ENCODE results near the gene NOC4L. TPM values are rescaled to one million over a fixed set of nuclear protein-coding genes. Genes with fewer than 3 reads are reported as not detected.

The NOC4L gene
- polyA plus RNA-seq, 1 donor (not counting 4 experiments of a cell fraction or from before 2014, with no cell fraction given) = 3.7 TPM

- no peak overlapping the region for H3K4me2 ChIP-seq (ENCODE audit: control insufficient read depth, extremely low read depth, insufficient read depth, low read depth, low read length)
- peaks cover 7% of the 10 kb centered on the region for H3K27me3 ChIP-seq (ENCODE audit: control insufficient read depth, extremely low read depth, insufficient read depth, low read length)
- H3K79me2 ChIP-seq (ENCODE audit: control insufficient read depth, insufficient read depth, low read length) = no peaks in the 10 kb centered on the region
- H3K27ac ChIP-seq (ENCODE audit: control insufficient read depth, insufficient read depth, low read length) = no peak overlapping the region
- no peaks in the 10 kb centered on the region for H4K20me1 ChIP-seq (ENCODE audit: control insufficient read depth, extremely low read depth, insufficient read depth, low read length)
- H3K9me1 ChIP-seq (ENCODE audit: control insufficient read depth, extremely low read depth, insufficient read depth, low read length) = no peaks in the 10 kb centered on the region
- DNase-seq (ENCODE audit: low read depth, low spot score) (no peak), FAIRE-seq (no peak)
- TF ChIP-seq CTCF (optimal IDR thresholded peaks at IDR 0.05 in 1 of 3, IDR thresholded peaks at IDR 0.05 in 1 of 3, conservative IDR thresholded peaks at IDR 0.05 in 1 of 3; ENCODE audit: extremely low read depth in 1 of 3, insufficient read depth in 2 of 3, low read length in 3 of 3) (no peak), EZH2 (IDR thresholded peaks at IDR 0.05; ENCODE audit: low read length) (no peak)
- no peak overlapping the region for H2AFZ ChIP-seq (ENCODE audit: control insufficient read depth, low read length)
- no peaks in the 10 kb centered on the region for H3K36me3 ChIP-seq (ENCODE audit: control insufficient read depth in 2 of 2, extremely low read depth in 1 of 2, insufficient read depth in 2 of 2, low read length in 2 of 2)
- no peak overlapping the region for H3K4me3 ChIP-seq (ENCODE audit: control insufficient read depth in 2 of 3, extremely low read depth in 1 of 3, insufficient read depth in 2 of 3, low read depth in 1 of 3, low read length in 3 of 3)
- no peak overlapping the region for H3K9ac ChIP-seq (ENCODE audit: control insufficient read depth, extremely low read depth, insufficient read depth, low read length)
- no peaks in the 10 kb centered on the region for H3K4me1 ChIP-seq (ENCODE audit: control insufficient read depth, extremely low read depth, insufficient read depth, low read length)
- peaks cover 9% of the 10 kb centered on the region for H3K9me3 ChIP-seq (ENCODE audit: control insufficient read depth, low read depth, low read length)
- dilution Hi-C loops (cut with MboI; ENCODE audit: extremely low pct_ligation_motif_present, low sequenced_read_pairs) = no loop called here
Measured at GRCh38 chr12:132197581-132198354, 53.5 kb downstream of the NOC4L start.

GRCh38 chr12:132199101-132199500 is 54.8 kb downstream of the NOC4L start:
- Histone ChIP-seq H3K36me3 (ENCODE audit: control insufficient read depth in 2 of 2, extremely low read depth in 1 of 2, insufficient read depth in 2 of 2, low read length in 2 of 2) (no peaks in the 10 kb centered on the region), H3K79me2 (ENCODE audit: control insufficient read depth, insufficient read depth, low read length) (no peaks in the 10 kb centered on the region), H3K27ac (ENCODE audit: control insufficient read depth, insufficient read depth, low read length) (no peak overlapping the region), H3K9me1 (ENCODE audit: control insufficient read depth, extremely low read depth, insufficient read depth, low read length) (no peaks in the 10 kb centered on the region), H3K27me3 (ENCODE audit: control insufficient read depth, extremely low read depth, insufficient read depth, low read length) (peaks cover 12% of the 10 kb centered on the region), H4K20me1 (ENCODE audit: control insufficient read depth, extremely low read depth, insufficient read depth, low read length) (no peaks in the 10 kb centered on the region), H2AFZ (ENCODE audit: control insufficient read depth, low read length) (no peak overlapping the region), H3K9me3 (ENCODE audit: control insufficient read depth, low read depth, low read length) (peaks cover 3% of the 10 kb centered on the region), H3K4me1 (ENCODE audit: control insufficient read depth, extremely low read depth, insufficient read depth, low read length) (no peaks in the 10 kb centered on the region), H3K4me2 (ENCODE audit: control insufficient read depth, extremely low read depth, insufficient read depth, low read depth, low read length) (no peak overlapping the region), H3K4me3 (ENCODE audit: control insufficient read depth in 2 of 3, extremely low read depth in 1 of 3, insufficient read depth in 2 of 3, low read depth in 1 of 3, low read length in 3 of 3) (no peak overlapping the region), H3K9ac (ENCODE audit: control insufficient read depth, extremely low read depth, insufficient read depth, low read length) (no peak overlapping the region)
- no peak for TF ChIP-seq CTCF (optimal IDR thresholded peaks at IDR 0.05 in 1 of 3, IDR thresholded peaks at IDR 0.05 in 1 of 3, conservative IDR thresholded peaks at IDR 0.05 in 1 of 3; ENCODE audit: extremely low read depth in 1 of 3, insufficient read depth in 2 of 3, low read length in 3 of 3)
- no peak for TF ChIP-seq EZH2 (IDR thresholded peaks at IDR 0.05; ENCODE audit: low read length)
- no peak for FAIRE-seq
- DNase-seq (ENCODE audit: low read depth, low spot score) = no peak
- dilution Hi-C loops (cut with MboI; ENCODE audit: extremely low pct_ligation_motif_present, low sequenced_read_pairs) = no loop called here

All from keratinocyte (primary cell).